HepG2 (cell line): ENCODE results near the gene TTLL6. TPM values are rescaled to one million over a fixed set of nuclear protein-coding genes. Genes with fewer than 3 reads are reported as not detected.

Experiments
- CBX5 ChIP-seq: sonication (generic); formaldehyde crosslinking; IDR thresholded peaks from 2 replicates; pipeline ENCODE4 v1.4.0; 2020; ENCODE audit warnings: missing genetic modification reagents, borderline replicate concordance
- IKZF1 ChIP-seq: fragments of 450-650 bp; IDR thresholded peaks from 2 replicates; pipeline ENCODE4 v1.7.1; 2016
- RBAK ChIP-seq: sonication (generic); formaldehyde crosslinking; IDR thresholded peaks from 2 replicates; pipeline ENCODE4 v1.5.1; 2020; ENCODE audit warnings: mild to moderate bottlenecking, missing genetic modification reagents
- SALL1 ChIP-seq: sonication (generic); formaldehyde crosslinking; IDR thresholded peaks from 2 replicates; pipeline ENCODE4 v1.8.0; 2022; ENCODE audit warnings: mild to moderate bottlenecking, missing genetic modification reagents
- SAP130 ChIP-seq: IDR thresholded peaks from 2 replicates; pipeline ENCODE4 v1.6.1; 2016; ENCODE audit warnings: low read depth
- SMAD1 ChIP-seq: sonication (generic); formaldehyde crosslinking; IDR thresholded peaks from 2 replicates; pipeline ENCODE4 v1.4.0; 2020; ENCODE audit warnings: missing genetic modification reagents, low read depth, mild to moderate bottlenecking, borderline replicate concordance
- YEATS2 ChIP-seq: sonication (generic); formaldehyde crosslinking; IDR thresholded peaks from 2 replicates; pipeline ENCODE4 v1.4.0; 2020; ENCODE audit warnings: missing genetic modification reagents, borderline replicate concordance
- ZFP36 ChIP-seq: fragments of 150-350 bp; IDR thresholded peaks from 2 replicates; pipeline ENCODE4 v1.6.1; 2018; ENCODE audit warnings: borderline replicate concordance, low read length, low read depth; ENCODE audit not compliant: partially characterized antibody
- ZFP41 ChIP-seq: sonication (generic); formaldehyde crosslinking; IDR thresholded peaks from 2 replicates; pipeline ENCODE4 v1.4.0; 2020; ENCODE audit warnings: mild to moderate bottlenecking, missing genetic modification reagents, borderline replicate concordance
- ZNF282 ChIP-seq: fragments of 450-650 bp; IDR thresholded peaks from 2 replicates; pipeline ENCODE4 v1.6.1; 2018; ENCODE audit not compliant: partially characterized antibody
- ZNF775 ChIP-seq: sonication (generic); formaldehyde crosslinking; IDR thresholded peaks from 2 replicates; pipeline ENCODE4 v1.4.0; 2020; ENCODE audit warnings: missing genetic modification reagents, mild to moderate bottlenecking, moderate library complexity, borderline replicate concordance
- ZNF841 ChIP-seq: sonication (generic); formaldehyde crosslinking; IDR thresholded peaks from 2 replicates; pipeline ENCODE4 v1.8.1; 2023; ENCODE audit warnings: missing genetic modification reagents, borderline replicate concordance
- ZSCAN9 ChIP-seq: IDR thresholded peaks from 2 replicates; pipeline ENCODE4 v1.6.1; 2016; ENCODE audit warnings: borderline replicate concordance
- polyA plus RNA-seq, 8 experiments: library from polyadenylated mRNA; depleted of rRNA in 3 of 8; stranded (reverse) in 7 of 8; unstranded in 1 of 8; fragments of >200 nt; fragmentation: Illumina TruSeq in 4 of 8; extraction: Trizol in 4 of 8; gene quantifications; 2 replicates each; pipeline versions ENCODE4 v1.2.1 to v1.2.3, GENCODE V29; 2011 to 2016; ENCODE audit warnings: low read depth in 4 of 8, missing spikeins in 1 of 8, mixed read lengths in 1 of 8; ENCODE audit not compliant: insufficient read depth in 1 of 8
- total RNA-seq, 5 experiments: library from RNA; depleted of rRNA; stranded (reverse); fragments of >200 nt; fragmentation: Illumina TruSeq; extraction: Trizol; gene quantifications; 2 replicates each; pipeline ENCODE4 v1.2.3, GENCODE V29; 2016; ENCODE audit warnings: low read depth in 1 of 5
- TF ChIP-seq, protein P1 (sequence below): sonication (generic); formaldehyde crosslinking; IDR thresholded peaks from 2 replicates; pipeline ENCODE4; 2020; ENCODE audit warnings: missing genetic modification reagents, mild to moderate bottlenecking, borderline replicate concordance
- TF ChIP-seq, protein P2 (sequence below): sonication (generic); formaldehyde crosslinking; IDR thresholded peaks from 2 replicates; pipeline ENCODE4 v1.4.0; 2020; ENCODE audit warnings: missing genetic modification reagents
- TF ChIP-seq, protein P3 (sequence below): sonication (generic); formaldehyde crosslinking; IDR thresholded peaks from 2 replicates; pipeline ENCODE4 v1.4.0; 2020; ENCODE audit warnings: missing genetic modification reagents, borderline replicate concordance
- TF ChIP-seq, protein P4 (sequence below): sonication (generic); formaldehyde crosslinking; IDR thresholded peaks from 2 replicates; pipeline ENCODE4 v1.5.1; 2020; ENCODE audit warnings: mild to moderate bottlenecking, moderate library complexity, missing genetic modification reagents
- TF ChIP-seq, protein P5 (sequence below): IDR thresholded peaks from 2 replicates; pipeline ENCODE4 v1.6.1; 2018; ENCODE audit warnings: missing genetic modification reagents

TTLL6 gene
- total and polyA plus RNA-seq, 2 of the 13 experiments (the other 11 are each of a cell fraction or from before 2014, with no cell fraction given) = 0.04 to 0.08 TPM

DNA sequence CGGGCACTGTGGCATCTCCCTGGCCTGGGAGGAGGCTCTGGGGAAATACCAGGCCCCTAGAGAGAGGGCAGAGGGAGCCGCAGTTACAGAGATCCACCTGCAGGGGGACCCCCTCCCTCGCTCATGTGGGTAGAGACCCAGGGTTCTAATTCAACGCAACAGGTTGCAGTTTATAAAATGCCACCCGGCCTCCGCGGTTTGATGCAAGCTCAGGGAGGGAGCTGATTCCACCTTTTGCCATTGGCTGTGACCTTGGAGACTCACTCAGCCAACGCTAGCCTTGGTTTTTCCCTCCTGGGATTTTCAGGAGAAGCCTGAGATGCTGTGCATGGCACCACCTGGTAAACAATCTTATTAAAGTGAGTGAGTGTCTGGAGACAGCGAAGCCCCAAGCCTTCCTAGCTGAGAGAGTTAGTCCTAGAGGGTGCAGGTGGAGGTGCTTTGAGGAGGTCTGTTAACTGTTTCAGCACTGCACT is 12.1 kb downstream of the TTLL6 start (continued):
- TF ChIP-seq, protein P1, sequence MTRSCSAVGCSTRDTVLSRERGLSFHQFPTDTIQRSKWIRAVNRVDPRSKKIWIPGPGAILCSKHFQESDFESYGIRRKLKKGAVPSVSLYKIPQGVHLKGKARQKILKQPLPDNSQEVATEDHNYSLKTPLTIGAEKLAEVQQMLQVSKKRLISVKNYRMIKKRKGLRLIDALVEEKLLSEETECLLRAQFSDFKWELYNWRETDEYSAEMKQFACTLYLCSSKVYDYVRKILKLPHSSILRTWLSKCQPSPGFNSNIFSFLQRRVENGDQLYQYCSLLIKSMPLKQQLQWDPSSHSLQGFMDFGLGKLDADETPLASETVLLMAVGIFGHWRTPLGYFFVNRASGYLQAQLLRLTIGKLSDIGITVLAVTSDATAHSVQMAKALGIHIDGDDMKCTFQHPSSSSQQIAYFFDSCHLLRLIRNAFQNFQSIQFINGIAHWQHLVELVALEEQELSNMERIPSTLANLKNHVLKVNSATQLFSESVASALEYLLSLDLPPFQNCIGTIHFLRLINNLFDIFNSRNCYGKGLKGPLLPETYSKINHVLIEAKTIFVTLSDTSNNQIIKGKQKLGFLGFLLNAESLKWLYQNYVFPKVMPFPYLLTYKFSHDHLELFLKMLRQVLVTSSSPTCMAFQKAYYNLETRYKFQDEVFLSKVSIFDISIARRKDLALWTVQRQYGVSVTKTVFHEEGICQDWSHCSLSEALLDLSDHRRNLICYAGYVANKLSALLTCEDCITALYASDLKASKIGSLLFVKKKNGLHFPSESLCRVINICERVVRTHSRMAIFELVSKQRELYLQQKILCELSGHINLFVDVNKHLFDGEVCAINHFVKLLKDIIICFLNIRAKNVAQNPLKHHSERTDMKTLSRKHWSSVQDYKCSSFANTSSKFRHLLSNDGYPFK (CRISPR knock-in tag) = peak; percentile 43; the same call in 1 of the 2 replicates
- peak; percentile 8 for TF ChIP-seq ZFP36
- peak; percentile 33; the same call in 1 of the 2 replicates for TF ChIP-seq SALL1
- no peak for TF ChIP-seq ZNF775
- no peak for TF ChIP-seq ZNF282
- TF ChIP-seq, protein P2, sequence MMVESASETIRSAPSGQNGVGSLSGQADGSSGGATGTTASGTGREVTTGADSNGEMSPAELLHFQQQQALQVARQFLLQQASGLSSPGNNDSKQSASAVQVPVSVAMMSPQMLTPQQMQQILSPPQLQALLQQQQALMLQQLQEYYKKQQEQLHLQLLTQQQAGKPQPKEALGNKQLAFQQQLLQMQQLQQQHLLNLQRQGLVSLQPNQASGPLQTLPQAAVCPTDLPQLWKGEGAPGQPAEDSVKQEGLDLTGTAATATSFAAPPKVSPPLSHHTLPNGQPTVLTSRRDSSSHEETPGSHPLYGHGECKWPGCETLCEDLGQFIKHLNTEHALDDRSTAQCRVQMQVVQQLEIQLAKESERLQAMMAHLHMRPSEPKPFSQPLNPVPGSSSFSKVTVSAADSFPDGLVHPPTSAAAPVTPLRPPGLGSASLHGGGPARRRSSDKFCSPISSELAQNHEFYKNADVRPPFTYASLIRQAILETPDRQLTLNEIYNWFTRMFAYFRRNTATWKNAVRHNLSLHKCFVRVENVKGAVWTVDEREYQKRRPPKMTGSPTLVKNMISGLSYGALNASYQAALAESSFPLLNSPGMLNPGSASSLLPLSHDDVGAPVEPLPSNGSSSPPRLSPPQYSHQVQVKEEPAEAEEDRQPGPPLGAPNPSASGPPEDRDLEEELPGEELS (CRISPR knock-in tag) = no peak
- TF ChIP-seq YEATS2 (CRISPR knock-in tag) = no peak; the same call in 1 of the 2 replicates
- TF ChIP-seq ZFP41 (CRISPR knock-in tag) = 0 out of 2 replicates have a peak, but pooled peaks have one; percentile 78
- 0 out of 2 replicates have a peak, but pooled peaks have one; percentile 11 for TF ChIP-seq SAP130
- no peak for TF ChIP-seq RBAK (CRISPR knock-in tag)
- TF ChIP-seq, protein P3, sequence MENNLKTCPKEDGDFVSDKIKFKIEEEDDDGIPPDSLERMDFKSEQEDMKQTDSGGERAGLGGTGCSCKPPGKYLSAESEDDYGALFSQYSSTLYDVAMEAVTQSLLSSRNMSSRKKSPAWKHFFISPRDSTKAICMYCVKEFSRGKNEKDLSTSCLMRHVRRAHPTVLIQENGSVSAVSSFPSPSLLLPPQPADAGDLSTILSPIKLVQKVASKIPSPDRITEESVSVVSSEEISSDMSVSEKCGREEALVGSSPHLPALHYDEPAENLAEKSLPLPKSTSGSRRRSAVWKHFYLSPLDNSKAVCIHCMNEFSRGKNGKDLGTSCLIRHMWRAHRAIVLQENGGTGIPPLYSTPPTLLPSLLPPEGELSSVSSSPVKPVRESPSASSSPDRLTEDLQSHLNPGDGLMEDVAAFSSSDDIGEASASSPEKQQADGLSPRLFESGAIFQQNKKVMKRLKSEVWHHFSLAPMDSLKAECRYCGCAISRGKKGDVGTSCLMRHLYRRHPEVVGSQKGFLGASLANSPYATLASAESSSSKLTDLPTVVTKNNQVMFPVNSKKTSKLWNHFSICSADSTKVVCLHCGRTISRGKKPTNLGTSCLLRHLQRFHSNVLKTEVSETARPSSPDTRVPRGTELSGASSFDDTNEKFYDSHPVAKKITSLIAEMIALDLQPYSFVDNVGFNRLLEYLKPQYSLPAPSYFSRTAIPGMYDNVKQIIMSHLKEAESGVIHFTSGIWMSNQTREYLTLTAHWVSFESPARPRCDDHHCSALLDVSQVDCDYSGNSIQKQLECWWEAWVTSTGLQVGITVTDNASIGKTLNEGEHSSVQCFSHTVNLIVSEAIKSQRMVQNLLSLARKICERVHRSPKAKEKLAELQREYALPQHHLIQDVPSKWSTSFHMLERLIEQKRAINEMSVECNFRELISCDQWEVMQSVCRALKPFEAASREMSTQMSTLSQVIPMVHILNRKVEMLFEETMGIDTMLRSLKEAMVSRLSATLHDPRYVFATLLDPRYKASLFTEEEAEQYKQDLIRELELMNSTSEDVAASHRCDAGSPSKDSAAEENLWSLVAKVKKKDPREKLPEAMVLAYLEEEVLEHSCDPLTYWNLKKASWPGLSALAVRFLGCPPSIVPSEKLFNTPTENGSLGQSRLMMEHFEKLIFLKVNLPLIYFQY (CRISPR knock-in tag) = peak; percentile 19; the same call in 1 of the 2 replicates
- no peak for TF ChIP-seq IKZF1
- no peak for TF ChIP-seq ZNF841 (CRISPR knock-in tag)
- TF ChIP-seq, protein P4, sequence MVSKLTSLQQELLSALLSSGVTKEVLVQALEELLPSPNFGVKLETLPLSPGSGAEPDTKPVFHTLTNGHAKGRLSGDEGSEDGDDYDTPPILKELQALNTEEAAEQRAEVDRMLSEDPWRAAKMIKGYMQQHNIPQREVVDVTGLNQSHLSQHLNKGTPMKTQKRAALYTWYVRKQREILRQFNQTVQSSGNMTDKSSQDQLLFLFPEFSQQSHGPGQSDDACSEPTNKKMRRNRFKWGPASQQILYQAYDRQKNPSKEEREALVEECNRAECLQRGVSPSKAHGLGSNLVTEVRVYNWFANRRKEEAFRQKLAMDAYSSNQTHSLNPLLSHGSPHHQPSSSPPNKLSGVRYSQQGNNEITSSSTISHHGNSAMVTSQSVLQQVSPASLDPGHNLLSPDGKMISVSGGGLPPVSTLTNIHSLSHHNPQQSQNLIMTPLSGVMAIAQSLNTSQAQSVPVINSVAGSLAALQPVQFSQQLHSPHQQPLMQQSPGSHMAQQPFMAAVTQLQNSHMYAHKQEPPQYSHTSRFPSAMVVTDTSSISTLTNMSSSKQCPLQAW (CRISPR knock-in tag) = peak; percentile 84
- peak; percentile 71; the same call in 1 of the 2 replicates for TF ChIP-seq SMAD1 (CRISPR knock-in tag)
- TF ChIP-seq, protein P5, sequence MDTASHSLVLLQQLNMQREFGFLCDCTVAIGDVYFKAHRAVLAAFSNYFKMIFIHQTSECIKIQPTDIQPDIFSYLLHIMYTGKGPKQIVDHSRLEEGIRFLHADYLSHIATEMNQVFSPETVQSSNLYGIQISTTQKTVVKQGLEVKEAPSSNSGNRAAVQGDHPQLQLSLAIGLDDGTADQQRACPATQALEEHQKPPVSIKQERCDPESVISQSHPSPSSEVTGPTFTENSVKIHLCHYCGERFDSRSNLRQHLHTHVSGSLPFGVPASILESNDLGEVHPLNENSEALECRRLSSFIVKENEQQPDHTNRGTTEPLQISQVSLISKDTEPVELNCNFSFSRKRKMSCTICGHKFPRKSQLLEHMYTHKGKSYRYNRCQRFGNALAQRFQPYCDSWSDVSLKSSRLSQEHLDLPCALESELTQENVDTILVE (CRISPR knock-in tag) = 0 out of 2 replicates have a peak, but pooled peaks have one; percentile 12
- TF ChIP-seq ZSCAN9 (CRISPR knock-in tag) = 0 out of 2 replicates have a peak, but pooled peaks have one; percentile 31
- peak; percentile 42; the same call in 1 of the 2 replicates for TF ChIP-seq CBX5 (CRISPR knock-in tag)
